Anterior cingulate cortex (tissue), 58 donors: ENCODE data around the gene RAB17.

ENCODE experiments used
- DNase-seq, 58 donors: peaks; one replicate each; lab custom pipeline; 2025; lab: John Stamatoyannopoulos, UW

The RAB17 gene

GRCh38 chr2:237590272-237591140, at the start of gene RAB17:
TSS of gene RAB17 (minus strand) at chr2:237590734. CDS start at chr2:237586154, 4,580 bp downstream.
- peak in 1 of 58 donors; percentile 20 for DNase-seq

DNA sequence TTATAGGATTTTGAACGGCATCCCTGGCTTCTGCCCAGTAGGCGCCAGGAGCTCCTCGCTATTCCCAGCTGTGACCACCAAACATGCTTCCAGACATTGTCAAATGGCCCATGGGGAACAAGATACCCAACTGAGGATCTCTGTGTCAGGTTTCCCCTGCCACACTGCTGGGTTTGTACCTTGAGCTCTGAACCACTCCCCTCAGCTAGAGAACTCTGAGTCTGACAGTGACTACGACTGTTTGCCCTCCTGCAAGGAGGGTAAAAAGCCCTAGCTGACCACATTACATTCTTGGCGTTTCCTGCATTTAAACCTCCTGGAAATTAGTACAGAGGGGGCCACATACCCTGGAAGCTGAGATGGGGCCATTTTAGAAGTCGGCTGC, 49.3 kb upstream of the RAB17 start:
- no peak for DNase-seq

- no peak for DNase-seq
These were observed 48.7 kb upstream of the RAB17 start for GRCh38 chr2:237639052-237639835.

DNA sequence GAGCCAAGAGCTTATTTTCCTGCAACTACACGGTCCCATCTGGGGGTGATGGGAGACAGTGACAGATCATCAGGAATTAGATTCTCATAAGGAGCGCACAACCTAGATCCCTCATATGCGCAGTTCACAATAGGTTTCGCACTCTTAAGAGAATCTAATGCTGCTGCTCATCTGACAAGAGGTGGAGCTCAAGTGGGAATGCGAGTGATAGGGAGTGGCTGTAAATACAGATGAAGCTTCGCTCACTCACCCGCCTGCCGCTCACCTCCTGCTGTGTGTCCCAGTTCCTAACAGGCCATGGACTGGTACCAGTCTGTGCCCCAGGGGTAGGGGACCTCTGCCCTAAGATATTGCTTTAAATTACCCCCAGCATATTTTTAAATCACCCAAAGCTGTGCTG, 47.6 kb upstream of the RAB17 start:
- no peak for DNase-seq

GRCh38 chr2:237637429-237638135, 47.0 kb upstream of the RAB17 start:
- DNase-seq, result no peak

- DNase-seq, result no peak
These were observed 46.0 kb upstream of the RAB17 start for GRCh38 chr2:237636578-237636977.

DNA sequence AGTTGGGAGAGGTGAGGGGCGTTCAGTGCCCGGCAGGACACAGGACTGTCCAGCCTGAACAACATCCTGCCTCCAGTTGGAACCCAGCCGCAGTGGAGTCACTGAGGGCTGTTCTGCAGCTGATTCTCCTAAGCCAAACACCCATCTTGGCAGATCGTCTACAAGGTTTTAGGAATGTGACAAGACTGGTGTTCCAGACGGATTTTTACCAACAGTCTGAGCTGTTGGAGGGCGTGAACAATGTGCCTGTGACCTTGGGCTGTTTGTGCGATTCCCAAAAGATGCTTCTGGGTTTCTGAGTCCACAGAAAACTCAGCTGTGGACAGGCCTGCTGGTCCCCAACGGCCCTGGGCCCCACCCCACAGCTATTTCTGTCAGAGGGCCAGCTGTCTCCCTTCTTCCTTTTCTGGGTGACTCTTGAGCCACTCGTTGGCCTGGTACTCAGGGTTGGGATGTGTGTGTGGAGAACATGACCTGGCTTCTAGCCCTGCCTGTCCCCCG, 42.6 kb upstream of the RAB17 start:
- DNase-seq, result no peak

DNA sequence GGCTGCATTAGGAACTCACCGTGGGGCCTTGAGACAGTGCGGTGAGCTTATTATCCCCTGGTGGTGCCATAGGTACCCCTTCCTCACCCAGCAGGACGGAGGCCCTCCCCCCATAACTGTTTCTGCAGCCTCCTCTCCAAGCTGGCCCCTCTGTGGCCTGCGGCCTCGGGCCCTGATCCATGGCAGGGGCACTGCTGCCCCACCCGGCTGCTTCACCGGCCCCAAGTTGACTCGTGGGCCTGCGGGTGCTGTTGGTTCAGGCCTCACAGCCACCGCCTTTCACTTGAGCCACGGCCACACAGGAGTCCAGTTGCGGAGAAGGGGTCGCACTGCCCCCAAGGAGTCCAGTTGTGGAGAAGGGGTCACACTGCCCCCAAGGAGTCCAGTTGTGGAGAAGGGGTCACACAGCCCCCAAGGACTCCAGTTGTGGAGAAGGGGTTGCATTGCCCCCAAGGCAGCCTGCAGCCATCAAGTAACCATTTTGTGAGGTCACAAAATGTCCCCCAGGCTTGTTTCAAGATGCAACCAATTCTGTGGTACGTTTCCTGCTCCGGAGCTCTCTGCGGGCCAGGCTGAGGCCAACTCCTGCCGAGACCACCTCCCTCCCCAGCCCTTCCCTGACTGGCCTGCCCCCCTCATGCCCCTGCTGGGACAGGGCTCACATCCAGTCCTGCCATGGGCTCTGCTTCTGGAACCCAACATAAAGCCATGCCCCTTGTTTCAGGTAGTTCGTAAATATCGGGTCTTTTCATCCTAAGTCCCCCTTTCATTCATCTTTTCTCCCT, 41.5 kb upstream of the RAB17 start:
- DNase-seq, result no peak

- peak in 2 of 58 donors; percentile 7 to 40 for DNase-seq
These were observed 40.7 kb upstream of the RAB17 start for GRCh38 chr2:237631007-237631785.

DNA sequence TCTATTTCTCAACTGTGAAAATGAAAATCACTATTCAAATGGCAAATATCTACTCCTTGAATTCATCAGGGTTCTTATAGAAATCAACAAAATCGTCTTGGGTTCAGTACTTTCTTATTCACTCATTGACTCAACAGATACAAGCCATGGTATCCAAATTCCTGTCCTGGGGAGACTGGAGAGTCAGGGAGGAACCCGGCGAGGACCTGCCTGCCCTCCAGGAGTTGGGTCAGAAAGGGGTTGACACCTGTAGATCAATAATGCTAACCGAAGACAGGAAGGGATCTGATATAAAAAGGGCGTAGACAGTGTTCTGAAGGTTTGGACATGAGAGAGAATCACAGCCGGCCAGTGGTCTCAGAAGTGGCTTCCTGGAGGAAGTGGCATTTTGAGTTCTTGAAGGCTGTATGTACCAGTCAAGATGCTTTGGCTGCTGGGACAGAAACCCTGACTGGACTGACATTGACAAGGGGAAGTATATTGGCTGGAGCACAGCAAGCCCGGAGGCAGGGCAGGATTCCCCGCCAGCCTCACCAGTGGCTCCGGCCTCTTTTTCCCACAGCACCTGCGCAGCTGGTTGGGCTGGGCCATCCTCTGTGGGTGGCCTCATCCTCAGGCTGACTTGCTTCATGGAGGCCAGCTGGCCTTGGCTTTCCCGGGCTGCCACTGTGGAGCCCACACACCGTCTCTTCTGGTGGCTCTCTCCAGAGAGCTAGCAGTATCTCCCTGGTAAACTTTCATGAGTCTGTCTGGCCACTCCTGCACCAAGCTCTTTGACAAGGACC, 39.9 kb upstream of the RAB17 start:
- no peak for DNase-seq

DNA sequence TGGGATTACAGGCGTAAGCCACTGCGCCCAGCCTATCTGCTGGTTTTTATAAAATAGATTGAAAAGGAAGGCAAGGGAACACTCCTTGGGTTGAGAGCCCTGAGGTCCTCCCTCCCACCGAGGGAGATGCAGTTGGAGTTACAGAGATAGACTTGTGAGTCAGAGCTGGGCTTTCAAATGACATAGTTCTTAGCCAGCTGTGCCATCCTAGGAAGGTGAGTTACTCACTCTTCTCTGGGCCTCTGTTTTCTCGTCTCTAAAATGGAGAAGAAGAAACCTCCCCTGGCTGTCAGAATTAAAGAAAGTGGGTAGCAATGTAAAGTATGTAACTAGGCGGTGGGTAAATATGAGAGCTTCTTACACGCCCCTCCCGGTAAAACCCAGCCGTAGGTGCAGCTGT, 39.2 kb upstream of the RAB17 start:
- no peak for DNase-seq

DNA sequence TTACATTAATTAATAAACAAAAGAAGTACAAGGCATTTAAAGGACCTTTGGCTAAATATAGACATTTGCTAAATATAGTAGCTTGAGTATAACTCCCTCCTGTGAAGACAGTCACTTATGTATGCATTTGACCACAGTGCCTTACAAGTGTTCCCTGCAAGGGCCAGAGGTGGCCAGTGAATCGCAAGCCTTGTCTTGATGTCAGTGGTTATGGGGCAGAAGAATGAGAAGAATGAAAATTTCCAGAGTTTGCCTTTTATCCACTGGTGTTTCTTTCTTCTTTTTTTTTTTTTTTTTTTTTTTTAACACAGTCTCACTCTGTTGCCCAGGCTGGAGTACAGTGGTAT, 38.6 kb upstream of the RAB17 start:
- no peak for DNase-seq

- DNase-seq, result no peak
These were observed 38.0 kb upstream of the RAB17 start for GRCh38 chr2:237628247-237629187.

- DNase-seq, result peak in 7 of 58 donors; percentile 8 to 54 (median 23)
These were observed 37.1 kb upstream of the RAB17 start, which contains the start of gene LRRFIP1 for GRCh38 chr2:237627441-237628246. TSS of gene LRRFIP1 (plus strand) at chr2:237627587. CDS start at chr2:237627645, 58 bp downstream.

DNA sequence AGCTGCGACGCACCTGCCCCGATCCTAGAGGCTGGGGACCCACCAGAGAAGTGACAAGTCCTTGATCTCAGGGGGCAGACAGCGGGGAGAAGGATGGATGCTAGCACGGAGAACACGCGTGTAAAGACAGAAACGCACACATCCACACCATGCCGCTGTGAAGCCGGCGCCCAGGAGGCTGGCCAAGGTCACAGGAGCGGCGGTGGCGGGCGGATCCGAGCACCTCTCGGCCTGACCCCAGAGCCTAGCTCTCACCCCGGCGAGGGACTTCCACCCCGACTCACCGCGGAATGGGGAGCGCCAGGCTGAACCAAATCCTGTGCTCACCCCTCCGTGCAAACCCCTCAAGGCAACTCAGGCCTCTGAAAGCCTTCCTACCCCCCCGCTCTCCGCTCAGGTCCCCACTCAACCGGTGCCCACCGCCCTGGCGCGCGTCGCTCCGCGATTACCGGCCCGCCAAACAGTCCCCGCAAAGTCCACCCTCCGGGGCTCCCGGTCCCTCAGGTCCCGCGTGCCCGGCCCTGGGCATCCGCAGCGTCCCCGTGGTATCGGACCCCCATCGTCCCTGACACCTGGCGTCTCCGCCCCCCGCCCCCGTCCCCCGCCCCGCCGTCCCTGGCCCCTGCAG, 36.4 kb upstream of the RAB17 start:
- DNase-seq, result peak in 2 of 58 donors; percentile 19 to 26

DNA sequence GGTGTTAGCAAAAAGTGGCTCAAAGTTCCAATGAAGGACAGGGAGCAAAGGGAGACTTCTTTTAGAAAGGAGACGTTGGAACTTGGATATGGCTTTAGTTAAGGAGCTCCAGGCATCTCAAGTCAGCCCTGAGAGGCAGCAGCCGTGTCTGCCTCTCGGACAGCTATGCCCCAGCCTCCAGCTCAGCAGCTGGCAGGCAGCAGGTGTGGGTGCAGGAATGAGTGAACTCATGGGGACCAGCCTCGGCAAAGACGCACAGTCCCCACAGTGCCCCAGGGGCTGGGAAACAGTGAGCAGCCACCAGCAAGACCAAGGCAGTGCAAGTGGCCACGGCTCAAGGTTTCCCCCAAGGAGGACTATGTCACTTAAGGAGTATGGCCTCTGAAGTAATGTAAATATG, 35.2 kb upstream of the RAB17 start:
- no peak for DNase-seq
